PC-3 (cell line): ENCODE measurements around the gene SAMD4A.

Source experiments
- EZH2 ChIP-seq: fragments of 300-600 bp; sonication (generic); IDR thresholded peaks from one replicate; pipeline ENCODE4 v1.6.1; 2017; ENCODE audit warnings: antibody characterized with exemption, mild to moderate bottlenecking, low read length; ENCODE audit not compliant: unreplicated experiment
- TF ChIP-seq, protein P1 (sequence below): fragments of 300-600 bp; sonication (generic); conservative IDR thresholded peaks from 2 replicates; pipeline ENCODE4 v1.5.1; 2017; ENCODE audit warnings: antibody characterized with exemption, low read depth, mild to moderate bottlenecking, low read length

DNA sequence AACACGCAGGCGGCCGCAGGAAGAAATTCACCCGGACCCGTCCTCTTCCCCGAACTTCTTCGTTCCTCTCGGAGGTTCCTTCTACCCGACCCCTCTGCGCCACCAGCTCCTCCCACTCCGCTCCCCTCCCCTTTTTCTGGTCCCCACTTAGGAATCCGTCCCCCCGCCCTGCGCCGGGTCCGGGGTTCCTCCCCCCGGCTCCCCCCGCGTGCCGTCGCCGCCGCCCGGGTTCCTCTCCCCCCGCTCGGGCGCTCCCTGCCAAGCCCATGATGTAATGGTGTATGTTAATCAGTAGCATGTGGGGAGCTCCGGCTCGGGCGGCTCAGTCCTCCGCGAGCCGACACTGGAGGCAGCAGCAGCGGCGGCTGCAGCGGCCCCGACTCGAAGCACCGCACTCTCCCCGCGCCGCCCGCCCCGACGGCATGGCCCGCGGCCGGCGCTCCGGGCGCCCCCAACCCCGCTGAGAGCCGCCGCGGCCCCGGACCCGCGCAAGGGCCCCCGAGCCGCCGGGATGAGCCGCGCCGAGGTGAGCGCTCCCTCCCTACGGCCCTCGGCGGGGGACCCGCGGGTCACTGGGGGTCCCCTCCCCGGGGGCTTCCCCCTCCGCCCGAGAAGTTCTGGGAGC is 1.0 kb upstream of the SAMD4A start:
- TF ChIP-seq, protein P1, sequence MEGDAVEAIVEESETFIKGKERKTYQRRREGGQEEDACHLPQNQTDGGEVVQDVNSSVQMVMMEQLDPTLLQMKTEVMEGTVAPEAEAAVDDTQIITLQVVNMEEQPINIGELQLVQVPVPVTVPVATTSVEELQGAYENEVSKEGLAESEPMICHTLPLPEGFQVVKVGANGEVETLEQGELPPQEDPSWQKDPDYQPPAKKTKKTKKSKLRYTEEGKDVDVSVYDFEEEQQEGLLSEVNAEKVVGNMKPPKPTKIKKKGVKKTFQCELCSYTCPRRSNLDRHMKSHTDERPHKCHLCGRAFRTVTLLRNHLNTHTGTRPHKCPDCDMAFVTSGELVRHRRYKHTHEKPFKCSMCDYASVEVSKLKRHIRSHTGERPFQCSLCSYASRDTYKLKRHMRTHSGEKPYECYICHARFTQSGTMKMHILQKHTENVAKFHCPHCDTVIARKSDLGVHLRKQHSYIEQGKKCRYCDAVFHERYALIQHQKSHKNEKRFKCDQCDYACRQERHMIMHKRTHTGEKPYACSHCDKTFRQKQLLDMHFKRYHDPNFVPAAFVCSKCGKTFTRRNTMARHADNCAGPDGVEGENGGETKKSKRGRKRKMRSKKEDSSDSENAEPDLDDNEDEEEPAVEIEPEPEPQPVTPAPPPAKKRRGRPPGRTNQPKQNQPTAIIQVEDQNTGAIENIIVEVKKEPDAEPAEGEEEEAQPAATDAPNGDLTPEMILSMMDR, result no peak
- no peak for TF ChIP-seq EZH2
